ENCODE data around the gene NAP1L5. TPM values are rescaled to one million over a fixed set of nuclear protein-coding genes. Genes with fewer than 3 reads are reported as not detected.

NAP1L5 gene
- total and polyA plus RNA-seq, 2 experiments from 2014 or later: 2.0 to 2.4 TPM

DNA sequence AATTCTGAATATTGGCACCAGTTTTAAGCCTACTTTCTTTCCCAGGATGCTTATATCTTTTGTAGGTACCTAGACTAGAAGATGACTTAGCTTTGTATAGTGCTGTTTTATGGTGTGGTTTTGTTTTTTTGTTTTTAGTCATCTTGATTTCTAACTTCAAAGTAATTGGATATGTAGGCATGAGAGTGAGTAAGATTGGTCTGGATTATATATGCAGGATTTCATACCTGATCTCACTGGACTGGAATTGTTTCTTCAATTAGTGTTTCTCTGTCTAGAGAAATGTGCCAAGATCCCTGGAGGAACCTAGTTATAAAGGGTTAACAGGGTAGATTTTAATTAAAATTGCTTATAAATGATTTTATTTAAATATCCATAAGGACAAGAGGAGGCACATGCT, 23.1 kb downstream of the NAP1L5 start (continued):
- TF ChIP-seq CREB1 (CRISPR knock-in tag; IDR thresholded peaks at IDR 0.05; ENCODE audit: low read depth) (no peak), EZH2phosphoT487 (IDR thresholded peaks at IDR 0.05; ENCODE audit: unreplicated experiment) (no peak)
- TF ChIP-seq, protein P1, sequence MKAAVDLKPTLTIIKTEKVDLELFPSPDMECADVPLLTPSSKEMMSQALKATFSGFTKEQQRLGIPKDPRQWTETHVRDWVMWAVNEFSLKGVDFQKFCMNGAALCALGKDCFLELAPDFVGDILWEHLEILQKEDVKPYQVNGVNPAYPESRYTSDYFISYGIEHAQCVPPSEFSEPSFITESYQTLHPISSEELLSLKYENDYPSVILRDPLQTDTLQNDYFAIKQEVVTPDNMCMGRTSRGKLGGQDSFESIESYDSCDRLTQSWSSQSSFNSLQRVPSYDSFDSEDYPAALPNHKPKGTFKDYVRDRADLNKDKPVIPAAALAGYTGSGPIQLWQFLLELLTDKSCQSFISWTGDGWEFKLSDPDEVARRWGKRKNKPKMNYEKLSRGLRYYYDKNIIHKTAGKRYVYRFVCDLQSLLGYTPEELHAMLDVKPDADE (IDR thresholded peaks at IDR 0.05): no peak

DNA sequence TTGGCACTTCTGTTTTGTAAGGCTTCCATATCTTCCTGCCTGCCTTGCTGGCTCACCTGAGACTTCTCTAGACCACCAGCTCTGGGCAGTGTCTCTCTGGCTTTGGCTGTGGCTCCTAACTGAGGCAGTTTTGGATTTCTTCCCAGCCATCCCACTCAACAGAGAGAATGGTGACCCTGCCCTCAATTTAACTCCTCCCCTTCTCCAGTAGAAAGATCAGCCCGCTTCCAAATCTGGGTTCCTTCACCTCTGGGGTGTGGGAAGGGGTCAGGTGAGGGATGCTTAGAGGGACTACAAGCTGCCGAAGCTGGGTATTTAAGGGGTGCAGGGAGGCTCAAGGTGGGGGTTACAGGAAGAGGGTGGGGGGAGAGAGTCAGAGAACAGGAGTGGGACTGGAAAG, 23.7 kb downstream of the NAP1L5 start:
- no peaks in the 10 kb centered on the region for H3K36me3 Mint-ChIP-seq (ENCODE audit: low read depth)
- no peaks in the 10 kb centered on the region for H4K20me1 ChIP-seq (replicated peaks; ENCODE audit: insufficient read depth)
- no peak overlapping the region for H3K4me3 ChIP-seq
- no peak overlapping the region for H3K27ac ChIP-seq (ENCODE audit: low read depth)
- no peaks in the 10 kb centered on the region; the same call in 1 of the 2 replicates for H3K4me1 ChIP-seq (ENCODE audit: insufficient read depth)
- no peak for TF ChIP-seq STAT1 (IDR thresholded peaks at IDR 0.05; ENCODE audit: unreplicated experiment)
- H3K36me3 ChIP-seq (ENCODE audit: insufficient read depth): no peaks in the 10 kb centered on the region
- ATAC-seq (peak; percentile 66), DNase-seq (ENCODE audit: low spot score) (peak; percentile 20)
- peaks cover 9% of the 10 kb centered on the region; the same call in 2 of the 3 replicates for H3K4me1 Mint-ChIP-seq
- H3K27ac Mint-ChIP-seq: no peak overlapping the region
- no peaks in the 10 kb centered on the region for H3K27me3 Mint-ChIP-seq (ENCODE audit: insufficient read depth, low read depth, poor library complexity)
- no peak overlapping the region for H2AFZ ChIP-seq
- H3K4me2 ChIP-seq: no peak overlapping the region
- no peaks in the 10 kb centered on the region for H3K27me3 ChIP-seq (ENCODE audit: insufficient read depth)
- H3K79me2 ChIP-seq (replicated peaks; ENCODE audit: insufficient read depth): no peaks in the 10 kb centered on the region
- H3K9me3 Mint-ChIP-seq: no peaks in the 10 kb centered on the region
- H3K9me2 ChIP-seq (ENCODE audit: insufficient read depth): no peaks in the 10 kb centered on the region
- no peaks in the 10 kb centered on the region for H3F3A ChIP-seq (replicated peaks; ENCODE audit: low read depth)
- H3K4me3 Mint-ChIP-seq: no peak overlapping the region

GRCh38 chr4:88672987-88673386, 24.6 kb downstream of the NAP1L5 start:
- Mint-ChIP-seq H3K4me3 (no peak overlapping the region), H3K9me3 (no peaks in the 10 kb centered on the region), H3K27ac (no peak overlapping the region), H3K4me1 (peaks cover 9% of the 10 kb centered on the region; the same call in 2 of the 3 replicates), H3K27me3 (ENCODE audit: insufficient read depth, low read depth, poor library complexity) (no peaks in the 10 kb centered on the region), H3K36me3 (ENCODE audit: low read depth) (no peaks in the 10 kb centered on the region)
- Histone ChIP-seq H3K9me2 (ENCODE audit: insufficient read depth) (no peaks in the 10 kb centered on the region), H3K4me2 (no peak overlapping the region), H2AFZ (no peak overlapping the region), H3K36me3 (ENCODE audit: insufficient read depth) (no peaks in the 10 kb centered on the region), H3K4me1 (ENCODE audit: insufficient read depth) (no peaks in the 10 kb centered on the region; the same call in 1 of the 2 replicates), H3F3A (replicated peaks; ENCODE audit: low read depth) (no peaks in the 10 kb centered on the region), H3K27me3 (ENCODE audit: insufficient read depth) (no peaks in the 10 kb centered on the region), H3K27ac (ENCODE audit: low read depth) (no peak overlapping the region), H3K79me2 (replicated peaks; ENCODE audit: insufficient read depth) (no peaks in the 10 kb centered on the region), H3K4me3 (no peak overlapping the region), H4K20me1 (replicated peaks; ENCODE audit: insufficient read depth) (no peaks in the 10 kb centered on the region)
- ATAC-seq: peak; percentile 93
- peak; percentile 79 for DNase-seq (ENCODE audit: low spot score)
- TF ChIP-seq JUNB (IDR thresholded peaks at IDR 0.05; ENCODE audit: unreplicated experiment) (no peak), EZH2phosphoT487 (IDR thresholded peaks at IDR 0.05; ENCODE audit: unreplicated experiment) (no peak), EZH2 (IDR thresholded peaks at IDR 0.05; ENCODE audit: low read depth, unreplicated experiment) (no peak), POLR2AphosphoS5 (IDR thresholded peaks at IDR 0.05; ENCODE audit: low read depth) (no peak), ZNF114 (CRISPR knock-in tag; IDR thresholded peaks at IDR 0.05) (no peak)
- TF ChIP-seq, protein P2, sequence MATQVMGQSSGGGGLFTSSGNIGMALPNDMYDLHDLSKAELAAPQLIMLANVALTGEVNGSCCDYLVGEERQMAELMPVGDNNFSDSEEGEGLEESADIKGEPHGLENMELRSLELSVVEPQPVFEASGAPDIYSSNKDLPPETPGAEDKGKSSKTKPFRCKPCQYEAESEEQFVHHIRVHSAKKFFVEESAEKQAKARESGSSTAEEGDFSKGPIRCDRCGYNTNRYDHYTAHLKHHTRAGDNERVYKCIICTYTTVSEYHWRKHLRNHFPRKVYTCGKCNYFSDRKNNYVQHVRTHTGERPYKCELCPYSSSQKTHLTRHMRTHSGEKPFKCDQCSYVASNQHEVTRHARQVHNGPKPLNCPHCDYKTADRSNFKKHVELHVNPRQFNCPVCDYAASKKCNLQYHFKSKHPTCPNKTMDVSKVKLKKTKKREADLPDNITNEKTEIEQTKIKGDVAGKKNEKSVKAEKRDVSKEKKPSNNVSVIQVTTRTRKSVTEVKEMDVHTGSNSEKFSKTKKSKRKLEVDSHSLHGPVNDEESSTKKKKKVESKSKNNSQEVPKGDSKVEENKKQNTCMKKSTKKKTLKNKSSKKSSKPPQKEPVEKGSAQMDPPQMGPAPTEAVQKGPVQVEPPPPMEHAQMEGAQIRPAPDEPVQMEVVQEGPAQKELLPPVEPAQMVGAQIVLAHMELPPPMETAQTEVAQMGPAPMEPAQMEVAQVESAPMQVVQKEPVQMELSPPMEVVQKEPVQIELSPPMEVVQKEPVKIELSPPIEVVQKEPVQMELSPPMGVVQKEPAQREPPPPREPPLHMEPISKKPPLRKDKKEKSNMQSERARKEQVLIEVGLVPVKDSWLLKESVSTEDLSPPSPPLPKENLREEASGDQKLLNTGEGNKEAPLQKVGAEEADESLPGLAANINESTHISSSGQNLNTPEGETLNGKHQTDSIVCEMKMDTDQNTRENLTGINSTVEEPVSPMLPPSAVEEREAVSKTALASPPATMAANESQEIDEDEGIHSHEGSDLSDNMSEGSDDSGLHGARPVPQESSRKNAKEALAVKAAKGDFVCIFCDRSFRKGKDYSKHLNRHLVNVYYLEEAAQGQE (IDR thresholded peaks at IDR 0.05; ENCODE audit: unreplicated experiment): no peak
- TF ChIP-seq, protein P3, sequence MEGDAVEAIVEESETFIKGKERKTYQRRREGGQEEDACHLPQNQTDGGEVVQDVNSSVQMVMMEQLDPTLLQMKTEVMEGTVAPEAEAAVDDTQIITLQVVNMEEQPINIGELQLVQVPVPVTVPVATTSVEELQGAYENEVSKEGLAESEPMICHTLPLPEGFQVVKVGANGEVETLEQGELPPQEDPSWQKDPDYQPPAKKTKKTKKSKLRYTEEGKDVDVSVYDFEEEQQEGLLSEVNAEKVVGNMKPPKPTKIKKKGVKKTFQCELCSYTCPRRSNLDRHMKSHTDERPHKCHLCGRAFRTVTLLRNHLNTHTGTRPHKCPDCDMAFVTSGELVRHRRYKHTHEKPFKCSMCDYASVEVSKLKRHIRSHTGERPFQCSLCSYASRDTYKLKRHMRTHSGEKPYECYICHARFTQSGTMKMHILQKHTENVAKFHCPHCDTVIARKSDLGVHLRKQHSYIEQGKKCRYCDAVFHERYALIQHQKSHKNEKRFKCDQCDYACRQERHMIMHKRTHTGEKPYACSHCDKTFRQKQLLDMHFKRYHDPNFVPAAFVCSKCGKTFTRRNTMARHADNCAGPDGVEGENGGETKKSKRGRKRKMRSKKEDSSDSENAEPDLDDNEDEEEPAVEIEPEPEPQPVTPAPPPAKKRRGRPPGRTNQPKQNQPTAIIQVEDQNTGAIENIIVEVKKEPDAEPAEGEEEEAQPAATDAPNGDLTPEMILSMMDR (conservative IDR thresholded peaks at IDR 0.05; ENCODE audit: low read depth in 2 of 2): peak; percentile 82 to 88

All from GM23338 (cell line).